Sigmoid colon (tissue), 7 donors: Measurements from ENCODE around the gene IYD. TPM values are rescaled to one million over a fixed set of nuclear protein-coding genes. Genes with fewer than 3 reads are reported as not detected.

Experiments
- DNase-seq: peaks from one replicate; pipeline ENCODE4 v3.0.0-alpha.2; 2019
- H3K27ac ChIP-seq, 4 donors: fragments of 200-600 bp; sonication (generic); one replicate each; pipeline ENCODE4 v1.5.1; 2016 to 2019; ENCODE audit warnings: mild to moderate bottlenecking in 1 of 4
- H3K27me3 ChIP-seq, 3 donors: fragments of 200-600 bp; sonication (generic); one replicate each; pipeline ENCODE4 v1.5.1; 2019; ENCODE audit warnings: mild to moderate bottlenecking in 1 of 3
- H3K36me3 ChIP-seq, 4 donors: fragments of 200-600 bp; sonication (generic); one replicate each; pipeline ENCODE4 v1.5.1; 2016 to 2019
- H3K4me1 ChIP-seq, 4 donors: fragments of 200-600 bp; sonication (generic); one replicate each; pipeline ENCODE4 v1.5.1; 2017 to 2019
- H3K4me3 ChIP-seq, 4 donors: fragments of 200-600 bp; sonication (generic); one replicate each; pipeline ENCODE4 v1.5.1; 2017 to 2019; ENCODE audit warnings: mild to moderate bottlenecking in 2 of 4, moderate library complexity in 1 of 4
- H3K9me3 ChIP-seq, 4 donors: fragments of 200-600 bp in 3 of 4; sonication (generic) in 3 of 4; one replicate each; pipeline versions ENCODE4 v1.5.1 to v1.6.1; 2013 to 2019
- EP300 ChIP-seq, 4 donors: sonication (generic); formaldehyde crosslinking; IDR thresholded peaks; one replicate each; pipeline ENCODE4 v1.6.1; 2017; ENCODE audit warnings: antibody characterized with exemption in 4 of 4
- POLR2A ChIP-seq, 2 donors: fragments of 450-650 bp; IDR thresholded peaks; one replicate each; pipeline ENCODE4 v1.6.1; 2016; ENCODE audit warnings: antibody characterized with exemption in 2 of 2, mild to moderate bottlenecking in 2 of 2, moderate library complexity in 2 of 2
- POLR2AphosphoS5 ChIP-seq, 4 donors: sonication (generic); formaldehyde crosslinking; IDR thresholded peaks; one replicate each; pipeline ENCODE4 v1.6.1; 2017; ENCODE audit warnings: antibody characterized with exemption in 4 of 4
- WGBS, 2 donors: extraction: QIAGEN DNeasy Blood & Tissue Kit; methylation state at CpG; one replicate each; pipeline ENCODE4 v1.1.7; 2013; 5-methylcytosine and 5-hydroxymethylcytosine counted together
- intact Hi-C: fragments of 100-400 bp; cut with DNase I; formaldehyde crosslinking; loops from one replicate; pipeline ENCODE4 v1.15.1; 2023
- polyA plus RNA-seq, 3 donors: library from polyadenylated mRNA; stranded (reverse); fragments of 200-250 nt; gene quantifications; one replicate each; pipeline ENCODE4 v1.2.3, GENCODE V29; 2013
- total RNA-seq, 4 donors: library from RNA; depleted of rRNA; stranded (reverse); fragments of >200 nt; gene quantifications; one replicate each; pipeline ENCODE4 v1.1.0, GENCODE V29; 2016
- TF ChIP-seq, protein P1 (sequence below), 4 experiments: fragments of 450-650 bp in 3 of 4; fragments of 200-600 bp in 1 of 4; IDR thresholded peaks; one replicate each; pipeline ENCODE4 v1.5.1; 2016 to 2019; ENCODE audit warnings: antibody characterized with exemption in 4 of 4, mild to moderate bottlenecking in 3 of 4, moderate library complexity in 2 of 4
- donor health status: healthy with polysubstance abuse.
- donor health status: Bipolar disorder and iron deficiency.
- donor health status: healthy.

The IYD gene
- total and polyA plus RNA-seq, 7 donors, result under 0.01 to 2.4 (median 2.3) TPM; not detected in 3

DNA sequence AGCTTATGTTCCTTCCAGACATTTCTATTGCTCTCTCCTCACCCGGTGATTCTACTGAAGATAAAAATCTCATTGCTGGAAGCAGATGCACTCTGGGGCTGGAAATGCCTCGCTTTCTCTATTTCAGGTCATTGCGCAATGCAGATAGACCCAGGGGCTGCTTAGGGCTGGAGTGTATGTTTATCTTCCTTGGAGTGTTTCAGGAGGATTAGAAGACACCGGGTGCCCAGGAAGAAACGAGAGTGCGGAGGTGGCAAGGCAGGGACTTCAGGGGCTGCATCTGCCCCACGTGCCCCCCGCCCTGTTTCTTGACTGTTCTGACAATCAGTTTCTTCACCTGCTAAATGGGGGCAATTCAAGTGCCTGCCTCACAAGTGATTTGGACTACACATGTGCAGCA lies 45.6 kb upstream of the IYD start:
- no peak for DNase-seq
- WGBS, 2 donors, result 88 to 89% methylated on average over 8 of the region's 8 CpGs

DNA sequence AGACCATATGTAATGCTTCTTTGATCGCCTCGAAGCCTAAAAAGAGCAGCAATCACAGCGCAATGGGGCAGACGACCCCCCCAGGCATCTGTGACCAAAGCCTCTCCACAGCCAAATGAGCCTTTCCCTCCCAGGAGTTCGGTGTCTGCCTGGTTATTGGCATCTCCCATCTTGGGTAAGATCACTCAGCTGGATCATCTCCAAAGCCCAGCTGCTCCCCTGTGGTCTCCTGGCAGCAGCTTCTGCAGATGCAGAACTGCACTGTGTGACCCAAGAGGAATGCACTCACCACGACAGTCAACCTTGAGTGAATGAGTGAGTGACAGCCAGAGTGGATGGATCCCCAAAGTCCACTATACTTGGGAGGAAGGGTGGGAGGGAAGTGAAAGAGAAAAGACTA lies 44.8 kb upstream of the IYD start:
- Histone ChIP-seq H3K9me3 (no peaks in the 10 kb centered on the region), H3K27me3 (no peaks in the 10 kb centered on the region), H3K36me3 (no peaks in the 10 kb centered on the region), H3K4me1 (no peaks in the 10 kb centered on the region), H3K4me3 (no peak overlapping the region), H3K27ac (no peak overlapping the region)
- no peak for TF ChIP-seq POLR2AphosphoS5 (IDR thresholded peaks at IDR 0.05)
- TF ChIP-seq EP300 (IDR thresholded peaks at IDR 0.05), result no peak
- TF ChIP-seq POLR2A (IDR thresholded peaks at IDR 0.05), result no peak
- TF ChIP-seq, protein P1, sequence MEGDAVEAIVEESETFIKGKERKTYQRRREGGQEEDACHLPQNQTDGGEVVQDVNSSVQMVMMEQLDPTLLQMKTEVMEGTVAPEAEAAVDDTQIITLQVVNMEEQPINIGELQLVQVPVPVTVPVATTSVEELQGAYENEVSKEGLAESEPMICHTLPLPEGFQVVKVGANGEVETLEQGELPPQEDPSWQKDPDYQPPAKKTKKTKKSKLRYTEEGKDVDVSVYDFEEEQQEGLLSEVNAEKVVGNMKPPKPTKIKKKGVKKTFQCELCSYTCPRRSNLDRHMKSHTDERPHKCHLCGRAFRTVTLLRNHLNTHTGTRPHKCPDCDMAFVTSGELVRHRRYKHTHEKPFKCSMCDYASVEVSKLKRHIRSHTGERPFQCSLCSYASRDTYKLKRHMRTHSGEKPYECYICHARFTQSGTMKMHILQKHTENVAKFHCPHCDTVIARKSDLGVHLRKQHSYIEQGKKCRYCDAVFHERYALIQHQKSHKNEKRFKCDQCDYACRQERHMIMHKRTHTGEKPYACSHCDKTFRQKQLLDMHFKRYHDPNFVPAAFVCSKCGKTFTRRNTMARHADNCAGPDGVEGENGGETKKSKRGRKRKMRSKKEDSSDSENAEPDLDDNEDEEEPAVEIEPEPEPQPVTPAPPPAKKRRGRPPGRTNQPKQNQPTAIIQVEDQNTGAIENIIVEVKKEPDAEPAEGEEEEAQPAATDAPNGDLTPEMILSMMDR (IDR thresholded peaks at IDR 0.05), result no peak
- no peak for DNase-seq
- 77 to 93% methylated on average over 6 of the region's 6 CpGs for WGBS, 2 donors
- intact Hi-C loops, result no loop called here

More for the DNA sequence above, 45.6 kb upstream of the IYD start:
- intact Hi-C loops, result no loop called here
- no peak overlapping the region for H3K27ac ChIP-seq
- TF ChIP-seq EP300 (IDR thresholded peaks at IDR 0.05), result no peak
- TF ChIP-seq, protein P1 (IDR thresholded peaks at IDR 0.05), result no peak
- no peak for TF ChIP-seq POLR2AphosphoS5 (IDR thresholded peaks at IDR 0.05)
- no peak for TF ChIP-seq POLR2A (IDR thresholded peaks at IDR 0.05)
- no peak overlapping the region for H3K4me3 ChIP-seq
- H3K36me3 ChIP-seq, result no peaks in the 10 kb centered on the region
- no peaks in the 10 kb centered on the region for H3K4me1 ChIP-seq
- no peaks in the 10 kb centered on the region for H3K27me3 ChIP-seq
- no peaks in the 10 kb centered on the region for H3K9me3 ChIP-seq

DNA sequence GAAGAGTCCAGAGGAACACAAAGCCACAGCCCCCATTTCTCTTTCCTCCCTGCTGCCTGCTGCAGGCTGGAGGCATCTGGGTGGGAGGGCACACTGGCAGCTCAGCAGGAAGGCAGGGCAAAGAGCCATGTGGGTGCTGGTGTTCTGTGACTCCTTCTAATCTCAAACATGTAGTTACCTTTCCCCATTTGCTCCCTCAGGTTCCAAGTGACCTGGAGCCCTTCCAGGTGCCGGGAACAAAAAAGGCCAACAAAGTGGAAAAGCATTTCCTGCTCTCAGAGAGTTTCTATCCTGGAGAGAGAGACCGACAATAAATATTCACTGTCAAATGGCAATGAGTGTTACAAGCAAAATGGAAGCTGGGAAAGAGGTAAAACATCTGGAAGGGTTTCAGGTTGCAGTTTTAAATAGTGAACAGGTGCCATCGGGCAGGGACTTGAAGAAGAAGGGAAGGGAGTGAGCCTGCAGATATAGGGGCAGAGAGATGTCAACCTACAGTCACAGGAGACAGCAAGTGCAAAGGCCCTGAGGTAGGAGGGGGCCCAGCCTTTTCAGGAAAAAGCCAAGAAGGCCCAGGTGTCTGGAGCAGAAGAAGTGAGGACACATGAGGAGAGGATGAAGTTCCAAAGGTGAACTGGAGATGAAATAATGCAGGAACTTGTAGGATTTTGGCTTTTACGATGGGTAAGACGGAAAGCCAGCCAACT lies 43.6 kb upstream of the IYD start:
- H3K27me3 ChIP-seq, result no peaks in the 10 kb centered on the region
- TF ChIP-seq EP300 (IDR thresholded peaks at IDR 0.05) (no peak), POLR2AphosphoS5 (IDR thresholded peaks at IDR 0.05) (no peak), POLR2A (IDR thresholded peaks at IDR 0.05) (no peak)
- TF ChIP-seq, protein P1 (IDR thresholded peaks at IDR 0.05), result no peak
- no peaks in the 10 kb centered on the region for H3K9me3 ChIP-seq
- no peak overlapping the region for H3K4me3 ChIP-seq
- H3K27ac ChIP-seq, result no peak overlapping the region
- H3K36me3 ChIP-seq, result no peaks in the 10 kb centered on the region
- intact Hi-C loops, result no loop called here
- WGBS, 2 donors, result 55 to 78% methylated on average over 5 of the region's 5 CpGs
- DNase-seq, result no peak
- H3K4me1 ChIP-seq, result no peaks in the 10 kb centered on the region

DNA sequence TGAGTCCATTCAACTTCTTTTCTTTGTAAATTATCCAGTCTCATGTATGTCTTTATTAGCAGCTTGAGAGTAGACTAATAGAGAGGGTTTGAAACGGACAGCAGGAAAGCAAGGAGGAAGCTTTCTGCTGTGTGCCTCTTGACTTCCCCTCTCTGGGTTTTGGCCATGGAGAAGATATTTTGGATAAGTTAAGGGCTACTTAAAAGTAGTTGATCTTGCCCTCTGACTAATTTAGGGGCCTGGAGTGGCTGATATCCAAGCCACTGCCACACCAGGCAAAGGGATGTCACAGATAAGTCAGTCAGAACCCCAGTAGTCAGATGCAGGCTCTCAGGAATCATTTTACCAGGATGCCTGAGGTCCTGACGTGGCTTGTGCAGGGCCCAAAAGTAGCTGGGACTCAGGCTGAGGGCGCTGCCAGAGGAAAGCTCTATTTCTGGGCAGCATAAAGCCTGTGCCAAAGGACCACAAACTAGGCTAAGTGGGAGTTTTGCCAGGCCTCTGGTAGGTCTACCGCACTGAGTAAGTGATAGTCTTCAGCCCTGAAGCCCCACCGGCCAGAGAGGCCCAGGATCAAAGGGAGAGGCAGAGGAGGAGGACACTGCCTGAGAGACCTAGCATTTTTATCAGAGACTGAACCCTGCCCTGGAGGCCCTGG lies 41.6 kb upstream of the IYD start:
- TF ChIP-seq POLR2A (IDR thresholded peaks at IDR 0.05) (no peak), EP300 (IDR thresholded peaks at IDR 0.05) (no peak), POLR2AphosphoS5 (IDR thresholded peaks at IDR 0.05) (no peak)
- TF ChIP-seq, protein P1 (IDR thresholded peaks at IDR 0.05), result no peak
- Histone ChIP-seq H3K27me3 (no peaks in the 10 kb centered on the region), H3K36me3 (no peaks in the 10 kb centered on the region), H3K4me3 (no peak overlapping the region), H3K27ac (no peak overlapping the region), H3K4me1 (no peaks in the 10 kb centered on the region), H3K9me3 (no peaks in the 10 kb centered on the region)
- DNase-seq, result no peak
- intact Hi-C loops, result no loop called here
- 80 to 92% methylated on average over 5 of the region's 5 CpGs for WGBS, 2 donors
